CD4-positive, alpha-beta T cell treated with Interferon gamma for 1 hour (primary cell): ENCODE measurements around the gene NMRK2.
"Not testable (repeated sequence)": the region's sequence is repeated elsewhere in the genome, so short reads cannot be mapped to it uniquely, and the experiment has no call there.

Experiments
- DNase-seq: peaks from one replicate; pipeline ENCODE4 v3.0.0-alpha.2; 2020

Gene NMRK2

DNA sequence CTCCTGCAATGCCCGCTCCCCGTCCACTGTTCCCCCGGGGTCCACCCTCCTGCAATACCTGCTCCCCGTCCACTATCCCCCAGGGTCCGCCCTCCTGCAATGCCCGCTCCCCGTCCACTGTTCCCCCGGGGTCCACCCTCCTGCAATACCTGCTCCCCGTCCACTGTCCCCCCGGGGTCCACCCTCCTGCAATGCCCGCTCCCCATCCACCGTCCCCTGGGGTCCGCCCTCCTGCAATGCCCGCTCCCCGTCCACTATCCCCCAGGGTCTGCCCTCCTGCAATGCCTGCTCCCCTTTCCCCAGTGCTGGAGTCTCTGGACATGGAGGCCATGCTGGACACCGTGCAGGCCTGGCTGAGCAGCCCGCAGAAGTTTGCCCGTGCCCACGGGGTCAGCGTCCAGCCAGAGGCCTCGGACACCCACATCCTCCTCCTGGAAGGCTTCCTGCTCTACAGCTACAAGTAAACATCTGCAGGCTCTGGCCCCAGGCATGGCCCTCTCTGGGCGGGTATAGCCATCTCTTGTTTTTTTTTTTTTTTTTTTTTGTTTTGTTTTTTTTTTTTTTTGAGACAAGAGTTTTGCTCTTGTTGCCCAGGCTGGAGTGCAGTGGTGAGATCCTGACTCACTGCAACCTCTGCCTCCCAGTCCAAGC is 5.6 kb downstream of the NMRK2 start:
- not testable (repeated sequence) for DNase-seq

DNA sequence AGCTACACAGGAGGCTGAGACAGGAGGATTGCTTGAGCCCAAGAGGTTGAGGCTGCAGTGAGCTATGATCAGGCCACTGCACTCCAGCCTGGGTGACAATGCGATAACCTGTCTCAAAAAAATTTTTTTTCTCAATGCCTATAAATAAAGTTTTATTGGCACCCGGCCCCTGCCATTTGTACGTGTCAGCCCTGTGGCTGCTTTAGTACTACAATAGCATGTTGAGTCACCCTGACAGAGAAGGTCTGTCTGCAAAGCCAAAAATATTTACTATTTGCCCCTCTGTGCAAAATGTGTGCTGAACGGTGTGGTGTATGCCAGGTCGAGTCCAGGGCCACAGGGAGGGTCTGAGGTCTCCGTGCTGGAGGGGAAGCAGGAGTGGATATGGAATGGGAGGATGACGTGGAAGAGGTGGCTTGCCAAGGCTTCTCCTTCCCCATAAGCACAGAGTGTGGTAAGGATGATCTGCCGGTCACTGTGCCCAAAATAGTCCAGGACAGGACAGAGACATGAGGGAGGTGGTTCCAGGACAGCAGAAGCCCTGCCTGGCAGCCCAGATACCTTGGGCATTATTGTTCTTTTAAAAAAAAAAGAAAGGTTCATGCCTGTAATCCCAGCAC is 10.0 kb downstream of the NMRK2 start:
- no peak for DNase-seq

DNA sequence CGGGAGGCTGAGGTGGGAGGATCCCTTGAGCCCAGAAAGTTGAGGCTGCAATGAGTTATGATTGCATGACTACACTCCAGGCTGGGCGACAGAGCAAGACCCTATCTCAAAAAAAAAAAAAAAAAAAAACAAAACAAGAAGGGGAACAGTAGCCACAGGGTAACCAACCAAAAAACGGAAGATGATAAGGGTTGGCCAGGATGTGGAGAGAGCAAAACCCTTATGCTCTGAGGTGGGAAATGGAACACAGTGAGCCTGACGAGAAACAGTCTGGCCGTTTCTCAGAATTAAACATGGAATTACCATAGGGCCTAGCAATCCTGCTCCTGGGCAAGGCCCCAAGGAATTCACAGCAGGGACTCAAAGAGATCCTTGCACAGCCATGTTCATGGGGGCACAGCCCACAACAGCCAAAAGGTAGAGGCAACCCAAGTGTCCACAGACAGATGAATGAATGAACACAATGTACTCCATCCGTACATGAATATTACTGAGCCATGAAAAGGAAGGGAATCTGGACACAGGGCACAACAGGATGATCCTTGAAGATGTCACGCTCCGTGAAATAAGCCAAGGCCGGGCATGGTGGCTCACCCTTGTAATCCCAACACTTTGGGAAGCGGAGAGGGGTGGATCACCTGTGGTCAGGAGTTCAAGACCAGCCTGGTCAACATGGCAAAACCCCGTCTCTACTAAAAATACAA is 11.3 kb downstream of the NMRK2 start:
- DNase-seq: no peak

DNA sequence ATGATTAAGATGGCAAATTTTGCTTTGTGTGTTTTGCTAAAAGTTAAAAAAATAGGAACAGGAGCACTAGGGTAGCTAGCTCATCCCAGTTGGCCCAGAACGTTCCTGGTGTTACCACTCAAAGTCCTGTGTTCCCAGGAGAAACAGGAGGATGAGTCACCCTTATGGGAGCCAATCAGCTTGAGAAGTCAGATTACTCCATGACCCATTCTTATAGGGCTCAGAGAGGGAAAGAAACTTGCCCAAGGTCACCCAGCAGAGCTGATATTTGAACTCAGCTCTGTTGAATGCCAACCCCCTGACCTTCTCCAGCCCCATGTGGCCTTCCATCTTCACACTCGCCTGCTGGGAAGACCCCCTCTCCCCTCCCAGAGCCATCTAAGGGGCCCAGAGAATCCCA is 13.0 kb downstream of the NMRK2 start:
- DNase-seq: no peak

DNA sequence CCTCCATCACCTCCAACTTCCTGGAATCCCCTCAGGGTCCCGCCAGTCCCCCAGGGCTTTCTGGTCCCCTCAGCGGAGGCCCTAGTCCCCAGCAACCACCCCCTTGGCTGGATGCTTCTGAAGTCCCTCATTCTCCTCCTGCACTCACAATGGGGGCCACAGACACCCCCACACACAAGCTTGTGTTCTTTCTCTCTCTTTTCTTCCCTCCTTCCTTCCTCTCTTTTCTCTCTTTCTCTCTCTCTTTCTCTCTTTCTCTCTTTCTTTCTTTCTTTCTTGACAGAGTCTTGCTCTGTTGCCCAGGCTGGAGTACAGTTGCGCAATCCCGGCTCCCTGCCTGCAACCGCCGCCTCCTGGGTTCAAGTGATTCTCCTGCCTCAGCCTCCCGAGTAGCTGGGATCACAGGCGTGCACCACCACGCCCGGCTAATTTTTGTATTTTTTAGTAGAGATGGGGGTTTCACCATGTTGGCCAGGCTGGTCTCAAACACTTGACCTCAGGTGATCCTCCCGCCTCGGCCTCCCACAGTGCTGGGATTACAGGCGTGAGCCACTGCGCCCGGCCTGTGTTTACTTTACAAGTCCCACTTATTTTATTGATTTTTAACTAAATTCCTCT is 14.6 kb downstream of the NMRK2 start:
- DNase-seq: not testable (repeated sequence)

DNA sequence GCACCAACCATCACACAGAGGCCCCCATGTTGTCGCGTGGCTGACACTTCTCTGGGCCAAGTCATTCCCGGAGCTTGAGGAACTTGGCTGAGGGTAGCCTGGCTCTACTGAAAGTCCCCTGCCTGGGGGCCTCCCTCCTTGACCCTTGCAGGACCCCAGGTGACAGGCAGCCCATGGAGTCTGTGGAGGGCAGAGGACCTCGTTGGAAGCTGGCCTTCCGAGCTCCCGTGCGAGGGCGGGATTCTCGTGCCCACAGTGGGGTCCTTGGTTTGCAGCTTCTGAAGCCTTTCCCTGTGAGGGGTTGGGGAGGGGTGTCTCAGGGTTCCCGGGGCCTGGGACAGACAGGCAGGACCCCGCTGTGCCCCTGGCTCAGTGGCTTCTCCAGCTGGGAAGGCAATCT is 16.4 kb downstream of the NMRK2 start:
- no peak for DNase-seq

DNA sequence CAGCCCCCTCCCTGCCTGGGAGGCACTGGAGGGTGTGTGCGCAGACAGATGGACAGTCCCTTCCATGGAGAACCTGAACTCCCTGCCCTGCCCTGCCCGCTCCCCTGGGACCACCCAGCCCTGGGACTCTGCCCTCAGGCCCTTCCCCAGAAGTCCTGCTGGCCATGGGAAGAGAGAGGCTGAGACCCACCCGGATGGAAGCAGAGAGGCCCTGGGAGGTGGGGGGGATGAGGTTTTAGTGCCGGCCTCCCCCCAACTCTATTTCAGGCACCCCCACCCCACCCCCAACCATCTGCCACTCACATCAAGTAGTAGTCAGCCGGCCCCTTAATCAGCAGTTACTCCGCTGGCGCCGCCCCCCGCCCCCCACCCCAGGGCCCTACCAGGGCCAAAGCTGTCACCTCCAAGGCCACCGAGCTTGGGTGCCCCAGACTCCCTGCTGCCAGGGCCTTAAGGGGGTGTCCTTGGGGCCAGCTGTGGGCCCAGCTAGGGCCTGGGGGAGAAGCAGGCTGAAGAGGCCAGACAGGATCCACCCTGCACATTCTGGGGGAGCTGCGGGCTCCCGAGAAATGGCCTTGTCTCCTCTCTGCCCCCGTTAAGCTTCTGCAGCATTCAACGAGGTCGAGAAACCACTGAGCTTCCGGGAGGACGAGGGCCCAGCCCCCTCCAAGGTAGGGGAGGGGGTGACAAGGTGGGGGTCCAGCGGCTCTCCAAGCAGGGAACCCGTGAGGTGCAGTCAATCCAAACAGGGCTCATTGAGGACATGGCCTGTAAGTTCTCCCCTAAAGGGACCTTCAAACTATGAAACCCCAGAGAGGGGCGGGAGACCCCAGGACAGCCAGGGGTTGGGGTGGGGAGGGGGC is 17.4 kb downstream of the NMRK2 start:
- DNase-seq: no peak

DNA sequence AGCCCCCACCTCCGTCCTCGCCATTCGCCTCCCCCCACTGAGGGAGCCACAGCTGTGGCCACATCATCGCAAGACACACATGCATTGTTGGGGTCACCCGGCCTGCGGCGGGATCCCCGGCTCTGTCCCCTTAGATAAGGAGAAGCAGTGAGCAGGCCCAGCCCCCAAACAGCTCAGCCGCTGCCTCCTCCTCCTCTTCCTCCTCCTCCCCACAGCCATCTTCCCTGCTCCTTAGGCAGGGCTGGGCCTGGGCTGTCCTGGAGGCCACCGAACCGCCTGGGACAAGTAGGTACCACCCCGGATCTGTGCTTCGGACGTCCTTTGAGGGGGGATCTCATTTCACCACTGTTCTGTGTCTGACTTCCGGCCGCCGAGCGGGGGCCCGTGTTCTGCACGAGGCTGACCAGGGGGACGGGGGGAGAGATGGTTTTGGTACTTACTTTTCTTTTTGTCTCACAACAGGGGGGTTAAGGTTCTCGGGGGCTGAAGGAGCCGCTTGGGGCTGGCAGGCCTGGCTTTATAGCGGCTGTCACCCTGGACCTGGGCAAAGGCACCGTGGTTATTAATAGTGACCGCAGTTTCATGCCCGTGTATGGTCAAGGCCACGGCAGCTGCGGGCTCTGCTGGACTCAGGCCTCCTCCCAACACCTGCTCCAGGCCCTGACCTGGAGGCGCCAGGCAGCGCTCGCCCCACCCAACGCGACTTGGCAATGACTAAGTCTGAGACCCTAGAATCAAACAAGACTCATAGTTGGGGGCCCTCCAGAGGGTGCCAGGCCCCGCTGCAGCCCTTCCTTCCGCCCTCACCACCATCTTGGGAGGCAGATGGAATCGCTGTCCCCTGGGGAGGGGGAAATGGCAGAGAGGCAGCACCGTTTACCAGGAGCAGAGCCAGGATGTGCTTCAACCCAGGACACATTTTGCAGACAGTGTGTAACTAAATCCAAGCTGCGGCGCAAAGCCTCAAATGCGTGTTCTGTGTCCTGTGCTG is 18.3 kb downstream of the NMRK2 start:
- DNase-seq: no peak

DNA sequence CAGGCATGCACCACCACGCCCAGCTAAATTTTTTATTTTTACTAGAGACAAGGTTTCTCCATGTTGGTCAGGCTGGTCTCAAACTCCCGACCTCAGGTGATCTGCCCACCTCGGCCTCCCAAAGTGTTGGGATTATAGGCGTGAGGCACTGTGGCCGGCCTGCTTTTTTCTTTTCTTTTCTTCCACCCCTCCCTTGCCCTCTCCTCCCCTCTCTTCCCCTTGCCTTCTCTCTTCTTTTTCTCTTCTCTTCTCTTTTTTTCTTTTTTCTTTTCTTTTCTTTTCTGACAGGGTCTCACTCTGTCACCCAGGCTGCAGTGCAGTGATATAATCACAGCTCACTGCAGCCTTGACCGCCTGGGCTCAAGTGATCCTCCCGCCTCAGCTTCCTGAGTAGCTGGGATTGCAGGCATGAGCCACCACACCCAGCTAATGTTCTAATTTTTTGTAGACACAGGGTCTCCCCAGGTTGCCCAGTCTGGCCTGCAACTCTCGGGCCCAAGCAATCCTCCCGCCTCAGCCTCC is 19.9 kb downstream of the NMRK2 start:
- not testable (repeated sequence) for DNase-seq

DNA sequence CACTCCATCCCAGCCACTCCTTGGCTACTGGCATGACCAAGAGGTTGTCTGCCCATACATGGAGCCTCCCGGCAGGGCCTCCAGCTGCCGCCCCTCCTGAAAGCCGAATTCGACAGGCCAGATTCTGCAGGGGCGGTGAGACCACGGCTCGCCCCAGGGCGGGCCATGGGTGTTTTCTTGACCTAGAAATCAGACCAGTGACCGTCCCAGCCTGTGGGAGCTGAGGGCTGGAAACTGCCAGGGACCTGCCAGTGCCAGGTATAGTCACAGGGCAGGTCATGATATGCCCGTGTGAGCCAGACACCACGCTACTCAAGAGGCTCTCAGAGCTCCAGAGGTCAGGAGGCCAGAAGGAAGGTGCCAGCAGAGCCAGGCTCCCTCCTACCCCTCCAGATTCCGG is 21.2 kb downstream of the NMRK2 start:
- DNase-seq: no peak

DNA sequence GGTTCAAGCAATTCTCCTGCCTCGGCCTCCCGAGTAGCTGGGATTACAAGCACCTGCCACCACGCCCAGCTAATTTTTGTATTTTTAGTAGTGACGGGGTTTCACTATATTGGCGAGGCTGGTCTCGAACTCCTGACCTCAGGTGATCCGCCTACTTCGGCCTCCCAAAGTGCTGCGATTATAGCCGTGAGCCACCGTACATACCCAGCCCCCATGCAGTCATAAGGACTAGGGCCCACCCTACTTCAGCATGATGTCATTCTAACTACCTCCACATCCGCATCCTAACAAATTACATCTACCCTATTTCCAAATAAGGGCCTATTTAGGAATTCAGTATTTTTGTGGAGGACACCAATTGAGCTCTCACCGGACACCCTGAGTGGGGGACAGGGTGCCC is 22.4 kb downstream of the NMRK2 start:
- not testable (repeated sequence) for DNase-seq

DNA sequence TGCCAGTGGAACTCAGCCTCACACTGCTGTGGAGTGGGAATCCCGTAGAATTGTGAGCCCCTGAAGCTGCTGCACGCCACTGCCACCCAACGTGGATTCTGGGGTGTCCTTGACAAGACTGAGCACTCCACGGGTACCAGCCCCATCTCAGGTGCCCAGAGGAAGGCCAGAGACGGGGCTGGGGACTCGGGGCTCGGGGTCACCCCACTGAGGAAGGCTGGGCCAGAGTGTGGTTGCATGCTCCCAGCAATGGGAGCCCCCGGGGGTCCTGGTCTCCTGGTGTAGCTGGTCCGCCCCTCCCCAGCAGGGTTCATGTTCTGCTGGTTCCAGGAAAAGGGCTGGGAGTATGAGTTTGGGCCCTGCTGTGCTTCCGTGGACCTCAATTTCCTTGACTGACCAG is 22.8 kb downstream of the NMRK2 start:
- DNase-seq: no peak

DNA sequence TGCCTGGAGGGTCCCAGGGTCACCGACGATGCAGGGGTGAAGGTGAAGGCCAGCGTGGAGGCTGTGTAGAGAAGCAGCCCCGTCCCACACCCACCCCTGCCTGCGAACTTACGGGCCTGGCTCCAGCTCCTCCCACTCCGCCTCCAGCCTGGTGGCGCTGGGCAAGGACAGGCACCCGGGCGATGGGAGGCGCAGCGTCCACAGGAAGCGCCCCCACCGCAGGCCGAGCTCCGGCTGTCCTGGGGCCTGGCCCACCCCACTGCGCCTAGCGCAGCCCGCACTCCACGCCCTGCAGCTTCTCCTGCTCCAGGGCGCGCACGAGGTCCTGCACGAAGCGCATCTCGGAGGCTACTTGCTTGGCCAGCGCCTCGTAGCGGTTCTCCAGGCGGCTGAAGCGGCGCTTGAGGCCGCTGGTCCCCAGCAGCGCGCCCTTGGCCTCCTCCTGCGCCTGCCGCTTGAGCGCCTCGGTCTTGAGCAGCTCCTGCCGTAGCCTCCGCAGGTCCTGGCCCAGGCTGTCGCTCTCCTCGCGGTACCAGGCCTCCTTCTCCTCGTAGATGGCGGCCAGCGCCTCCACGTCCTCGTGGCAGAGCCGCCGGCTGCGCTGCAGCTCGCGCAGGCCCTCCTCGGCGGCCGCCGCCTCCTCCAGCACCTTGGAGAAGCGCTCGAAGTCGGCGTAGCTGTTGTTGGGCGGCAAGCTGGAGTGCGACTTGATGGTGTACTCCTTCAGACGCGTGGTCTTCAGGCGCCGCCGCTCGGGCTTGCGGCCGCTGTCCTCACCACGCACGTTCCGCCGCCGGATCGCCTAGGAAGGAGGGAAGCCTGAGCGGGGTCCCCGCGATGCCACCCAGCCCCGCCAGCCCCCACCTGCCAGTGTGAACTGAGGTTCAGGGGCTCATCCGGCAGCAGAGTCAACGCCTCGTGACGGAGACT is 26.2 kb downstream of the NMRK2 start:
- DNase-seq: no peak

DNA sequence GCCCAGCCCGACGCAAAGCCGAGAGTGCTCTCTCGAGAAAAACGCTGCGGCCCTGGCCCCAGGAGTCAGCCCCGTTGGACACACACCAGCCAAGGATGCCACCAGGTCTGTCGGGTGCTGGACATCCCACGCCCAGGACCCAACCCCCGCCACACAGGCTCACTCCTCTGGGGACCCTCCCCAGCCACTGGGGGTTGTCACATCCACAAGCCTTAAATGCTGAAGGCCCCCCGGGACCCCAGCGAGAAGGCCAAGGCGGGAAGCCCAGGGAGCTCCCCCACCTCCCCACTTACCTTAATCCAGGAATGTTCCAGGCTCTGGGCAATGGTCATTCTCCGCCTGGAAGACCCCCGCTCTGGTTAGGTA is 26.9 kb downstream of the NMRK2 start:
- no peak for DNase-seq

DNA sequence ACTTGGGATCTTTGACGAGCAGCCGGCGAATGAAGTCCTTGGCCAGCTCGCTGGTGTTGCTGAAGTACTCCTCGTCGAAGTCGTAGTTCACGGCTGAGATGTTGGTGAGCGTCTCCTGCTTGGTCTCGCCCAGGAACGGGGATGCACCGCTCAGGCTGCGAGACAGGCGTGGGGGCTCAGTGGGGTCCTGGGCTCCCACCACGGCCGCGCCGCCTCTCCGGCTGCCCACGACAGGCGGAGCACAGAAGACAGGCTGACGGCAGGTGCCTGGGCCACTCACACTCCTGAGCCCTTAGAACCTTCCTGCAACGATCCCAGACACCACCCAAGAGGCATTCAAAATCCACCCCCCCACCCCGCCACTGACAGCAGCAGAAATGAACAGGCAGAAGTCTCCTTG is 28.1 kb downstream of the NMRK2 start:
- DNase-seq: no peak

DNA sequence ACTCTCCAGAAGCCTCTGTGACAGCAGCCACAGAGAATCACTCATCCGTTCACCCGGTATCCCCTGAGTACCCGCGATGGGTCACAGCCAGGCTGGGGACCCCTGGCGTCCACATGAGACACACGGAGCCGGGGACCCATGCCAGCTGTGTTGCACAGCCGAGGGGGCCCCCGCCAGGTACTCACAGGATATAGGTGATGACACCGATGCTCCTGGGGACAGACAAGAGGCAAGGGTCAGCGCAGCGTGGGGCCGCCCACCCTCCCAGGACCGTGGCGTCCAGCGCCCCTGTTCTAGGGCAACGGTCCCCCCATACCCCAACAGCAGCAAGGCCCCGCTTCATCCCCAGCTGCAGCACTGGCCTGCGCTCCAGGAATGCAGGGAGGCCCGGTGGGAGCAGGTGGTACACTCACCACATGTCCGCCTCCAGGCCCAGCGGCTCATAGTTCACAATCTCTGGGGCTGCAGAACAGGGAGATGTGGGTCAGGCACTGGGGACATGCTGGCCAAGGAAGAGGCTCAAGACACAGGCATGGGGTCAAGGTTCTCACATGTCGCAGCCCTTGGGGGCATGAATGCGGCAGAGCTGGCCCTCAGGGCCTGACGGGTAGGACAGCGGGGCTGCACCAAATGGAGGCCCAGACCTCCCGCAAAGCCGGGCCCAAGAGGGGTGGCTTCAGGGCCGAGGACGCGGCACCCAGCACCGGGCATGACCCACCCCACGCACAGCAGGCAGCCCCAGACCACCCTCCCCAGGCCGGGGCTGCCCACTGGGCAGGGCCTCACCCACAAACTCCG is 30.8 kb downstream of the NMRK2 start:
- no peak for DNase-seq

DNA sequence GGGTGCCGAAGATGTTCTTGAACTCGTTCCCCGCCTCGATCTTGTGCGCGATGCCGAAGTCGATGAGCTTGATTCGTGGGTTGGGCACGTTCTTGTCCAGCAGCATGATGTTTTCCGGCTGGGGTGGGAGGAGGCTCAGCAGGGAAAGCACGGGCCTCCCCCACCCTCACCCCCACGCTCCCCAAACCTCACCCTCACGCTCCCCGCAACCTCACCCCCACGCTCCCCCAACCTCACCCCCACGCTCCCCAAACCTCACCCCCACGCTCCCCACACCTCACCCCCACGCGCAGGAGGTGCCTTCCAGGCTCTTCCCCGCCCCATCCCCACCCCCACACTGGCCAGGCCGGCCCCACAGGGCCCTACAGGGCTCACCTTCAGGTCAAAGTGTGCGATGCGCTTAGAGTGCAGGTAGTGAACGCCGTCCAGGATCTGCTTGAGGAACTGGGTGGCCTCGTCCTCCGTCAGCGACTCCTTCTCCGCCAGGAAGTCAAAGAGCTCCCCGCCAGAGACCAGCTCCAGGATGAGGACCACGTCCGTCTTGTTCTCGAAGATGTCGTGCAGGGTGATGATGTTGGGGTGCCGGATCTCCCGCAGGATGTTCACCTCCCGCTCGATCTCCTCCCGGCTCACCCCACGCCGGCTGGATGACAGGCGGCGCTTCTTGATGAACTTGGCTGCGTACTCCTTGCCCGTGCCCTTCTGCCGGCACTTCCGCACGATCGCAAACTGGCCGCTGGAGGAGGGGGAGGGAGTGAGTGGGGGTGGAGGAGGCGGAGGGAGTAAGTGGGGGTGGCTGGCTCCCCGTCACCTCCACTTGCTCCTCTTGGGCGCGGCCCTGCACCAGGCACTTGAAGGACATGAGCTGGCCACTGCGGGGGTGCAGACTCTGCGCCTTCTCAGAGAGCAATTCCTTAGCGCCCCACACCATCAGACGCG is 31.7 kb downstream of the NMRK2 start:
- DNase-seq: no peak
